HCT116 (cell line): ENCODE results near the gene PUM1. TPM values are rescaled to one million over a fixed set of nuclear protein-coding genes. Genes with fewer than 3 reads are reported as not detected.

ENCODE experiments used
- ATAC-seq: fragments of 200-7000 bp; cut with Tn5 transposase; 2 replicates; pipeline ENCODE4 v1.9.1; 2020; ENCODE audit warnings: mild to moderate bottlenecking, moderate library complexity
- BruUV-seq: library from RNA; stranded (reverse); fragments of 400-500 nt; replicated peaks from 2 replicates; lab custom pipeline; 2021; lab: Mats Ljungman, UMichigan
- CTCF ChIA-PET: fragments of 300-600 bp; sonication (Branson Sonifier 250); formaldehyde crosslinking; loops from one replicate; lab custom pipeline; 2021; ENCODE audit warnings: antibody characterized with exemption; lab: Charles Lee
- POLR2A ChIA-PET: fragments of 300-600, 350-600 bp; sonication (Branson Sonifier 250); formaldehyde crosslinking; loops from one replicate; lab custom pipeline; 2021; ENCODE audit warnings: antibody characterized with exemption; lab: Charles Lee
- RAD21 ChIA-PET, 2 experiments: fragments of 300-600 bp; sonication (Branson Sonifier 250); formaldehyde crosslinking; loops; one replicate each; lab custom pipeline; 2023; ENCODE audit warnings: low total read pairs in 2 of 2; ENCODE audit not compliant: uncharacterized antibody in 2 of 2, unreplicated experiment in 2 of 2, low non-redundant PET in 1 of 2; lab: Charles Lee
- DNase-seq: peaks from one replicate; pipeline ENCODE4 v3.0.0-alpha.2; 2010; ENCODE audit warnings: low read depth, low spot score
- H2AFZ ChIP-seq: fragments of 200-600 bp; shearing (Covaris generic), sonication (generic); 2 replicates; pipeline ENCODE4 v1.6.1; 2017; ENCODE audit warnings: low read depth, mixed run types, mixed read lengths, antibody characterized with exemption, low read length; ENCODE audit not compliant: poor library complexity, severe bottlenecking
- H3K27ac ChIP-seq: 2 replicates; pipeline ENCODE4 v1.5.1; 2012; ENCODE audit warnings: low read depth, low read length
- H3K27me3 ChIP-seq: fragments of 200-600 bp; sonication (generic); 2 replicates; pipeline ENCODE4 v1.6.1; 2016; ENCODE audit warnings: mixed run types, low read length, mixed read lengths; ENCODE audit not compliant: insufficient read depth
- H3K36me3 ChIP-seq, 2 experiments: fragments of 200-500 bp in 1 of 2; fragments of 200-600 bp in 1 of 2; sonication (Bioruptor generic) in 1 of 2; sonication (generic) in 1 of 2; 2 replicates each; pipeline versions ENCODE4 v1.5.1 to v1.6.1; 2014 to 2016; ENCODE audit warnings: low read length in 2 of 2, inconsistent platforms in 1 of 2, mixed read lengths in 1 of 2, mixed run types in 1 of 2; ENCODE audit not compliant: insufficient read depth in 2 of 2, control insufficient read depth in 1 of 2
- H3K4me1 ChIP-seq, 2 experiments: fragments of 200-600 bp in 1 of 2; sonication (generic) in 1 of 2; 2 replicates each; pipeline versions ENCODE4 v1.5.1 to v1.6.1; 2012 to 2017; ENCODE audit warnings: low read length in 2 of 2, inconsistent platforms in 1 of 2, mild to moderate bottlenecking in 1 of 2, mixed read lengths in 1 of 2, mixed run types in 1 of 2, moderate library complexity in 1 of 2; ENCODE audit not compliant: insufficient read depth in 2 of 2, control insufficient read depth in 1 of 2
- H3K4me2 ChIP-seq: fragments of 200-600 bp; sonication (generic); 2 replicates; pipeline ENCODE4 v1.6.1; 2017; ENCODE audit warnings: mixed run types, low read length, mixed read lengths
- H3K4me3 ChIP-seq, 2 experiments: fragments of 200-600 bp in 1 of 2; sonication (generic) in 1 of 2; replicated peaks in 1 of 2; 2 replicates each; pipeline ENCODE4 v1.5.1; 2011 to 2016; ENCODE audit warnings: low read length in 2 of 2, control low read depth in 1 of 2, low read depth in 1 of 2, mild to moderate bottlenecking in 1 of 2, mixed read lengths in 1 of 2, mixed run types in 1 of 2
- H3K79me2 ChIP-seq: fragments of 200-600 bp; sonication (generic); 2 replicates; pipeline ENCODE4 v1.6.1; 2017; ENCODE audit warnings: mild to moderate bottlenecking, mixed run types, low read length, moderate library complexity, mixed read lengths; ENCODE audit not compliant: insufficient read depth
- H3K9ac ChIP-seq: fragments of 200-600 bp; sonication (generic); 2 replicates; pipeline ENCODE4 v1.6.1; 2016; ENCODE audit warnings: low read length, mixed read lengths
- H3K9me2 ChIP-seq: fragments of 200-600 bp; sonication (generic), shearing (Covaris generic); 2 replicates; pipeline ENCODE4 v1.6.1; 2017; ENCODE audit warnings: mixed run types, mild to moderate bottlenecking, moderate library complexity; ENCODE audit not compliant: insufficient read depth
- H3K9me3 ChIP-seq, 2 experiments: fragments of 200-500 bp in 1 of 2; fragments of 200-600 bp in 1 of 2; sonication (Bioruptor generic) in 1 of 2; sonication (generic) in 1 of 2; 2 replicates each; pipeline ENCODE4 v1.6.1; 2014 to 2017; ENCODE audit warnings: low read length in 2 of 2, mixed read lengths in 2 of 2, inconsistent platforms in 1 of 2, low read depth in 1 of 2, mild to moderate bottlenecking in 1 of 2, mixed run types in 1 of 2, moderate library complexity in 1 of 2; ENCODE audit not compliant: control insufficient read depth in 1 of 2, insufficient read depth in 1 of 2
- H4K20me1 ChIP-seq: fragments of 200-600 bp; sonication (generic), shearing (Covaris generic); 2 replicates; pipeline ENCODE4 v1.6.1; 2017; ENCODE audit warnings: mixed run types, mild to moderate bottlenecking, moderate library complexity; ENCODE audit not compliant: insufficient read depth
- CBX3 ChIP-seq: IDR thresholded peaks from 2 replicates; pipeline ENCODE4 v1.6.1; 2012; ENCODE audit warnings: low read depth
- CEBPB ChIP-seq: IDR thresholded peaks from 2 replicates; pipeline ENCODE4 v1.6.1; 2012; ENCODE audit warnings: low read depth
- EGR1 ChIP-seq: IDR thresholded peaks from 2 replicates; pipeline ENCODE4 v1.6.1; 2012; ENCODE audit warnings: low read depth
- ELF1 ChIP-seq: IDR thresholded peaks from 2 replicates; pipeline ENCODE4 v1.6.1; 2012; ENCODE audit warnings: low read depth, borderline replicate concordance
- EZH2phosphoT487 ChIP-seq: fragments of 200-600 bp; IDR thresholded peaks from 2 replicates; pipeline ENCODE4 v1.6.1; 2018; ENCODE audit warnings: antibody characterized with exemption, borderline replicate concordance
- JUND ChIP-seq: IDR thresholded peaks from 2 replicates; pipeline ENCODE4 v1.6.1; 2012
- POLR2A ChIP-seq: IDR thresholded peaks from 2 replicates; pipeline ENCODE4 v1.7.0; 2011; ENCODE audit warnings: borderline replicate concordance; ENCODE audit not compliant: insufficient read depth, insufficient read length; ENCODE audit errors: extremely low read depth
- SIN3A ChIP-seq: IDR thresholded peaks from 2 replicates; pipeline ENCODE4 v1.6.1; 2012; ENCODE audit warnings: low read depth
- ZFX ChIP-seq: fragments of 450-650 bp; IDR thresholded peaks from 2 replicates; pipeline ENCODE4 v1.6.1; 2017
- intact Hi-C: fragments of 100-400 bp; cut with micrococcal nuclease; formaldehyde crosslinking; loops from 2 replicates; pipeline ENCODE4 v1.10.0; 2022
- total RNA-seq: library from RNA; stranded (reverse); gene quantifications from one replicate; pipeline ENCODE4 v1.2.1, GENCODE V29; 2021; ENCODE audit not compliant: unreplicated experiment
- TF ChIP-seq, protein P1 (sequence below): IDR thresholded peaks from 2 replicates; pipeline ENCODE4 v1.6.1; 2012; ENCODE audit warnings: low read depth
- TF ChIP-seq, protein P2 (sequence below): IDR thresholded peaks from 2 replicates; pipeline ENCODE4 v1.6.1; 2011; ENCODE audit warnings: mild to moderate bottlenecking, low read length, moderate library complexity; ENCODE audit not compliant: insufficient replicate concordance; ENCODE audit errors: extremely low read depth
- TF ChIP-seq, protein P3 (sequence below): IDR thresholded peaks from 2 replicates; pipeline ENCODE4 v1.6.1; 2012

The PUM1 gene
- total RNA-seq, 1 experiment from 2014 or later, result 113 TPM

DNA sequence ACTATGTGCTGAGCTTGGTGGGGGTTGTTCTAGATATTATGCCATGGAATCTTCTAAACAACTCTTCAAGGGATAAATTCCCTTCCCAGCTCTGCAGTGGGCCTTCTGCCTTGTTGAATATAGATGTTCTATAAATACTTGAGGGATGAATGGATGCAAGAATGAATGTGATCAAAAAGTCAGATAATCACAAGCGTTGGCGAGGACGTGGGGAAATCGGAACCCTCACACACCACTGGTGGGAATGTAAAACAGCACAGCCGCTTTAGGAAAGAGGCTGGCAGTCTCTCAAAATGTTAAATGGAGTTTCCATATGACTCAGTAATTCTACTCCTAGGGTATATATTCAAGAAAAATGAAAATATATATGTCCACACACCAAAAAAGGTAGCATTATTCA, 176.0 kb downstream of the PUM1 start:
- no peaks in the 10 kb centered on the region for H3K79me2 ChIP-seq
- BruUV-seq, result no TSS peak
- no peak for TF ChIP-seq CBX3
- TF ChIP-seq POLR2A, result no peak
- TF ChIP-seq EGR1, result no peak
- TF ChIP-seq JUND, result no peak
- TF ChIP-seq SIN3A, result no peak
- TF ChIP-seq ZFX, result no peak
- TF ChIP-seq EZH2phosphoT487, result no peak
- no peak for TF ChIP-seq ELF1
- no peak for TF ChIP-seq CEBPB
- TF ChIP-seq, protein P1, sequence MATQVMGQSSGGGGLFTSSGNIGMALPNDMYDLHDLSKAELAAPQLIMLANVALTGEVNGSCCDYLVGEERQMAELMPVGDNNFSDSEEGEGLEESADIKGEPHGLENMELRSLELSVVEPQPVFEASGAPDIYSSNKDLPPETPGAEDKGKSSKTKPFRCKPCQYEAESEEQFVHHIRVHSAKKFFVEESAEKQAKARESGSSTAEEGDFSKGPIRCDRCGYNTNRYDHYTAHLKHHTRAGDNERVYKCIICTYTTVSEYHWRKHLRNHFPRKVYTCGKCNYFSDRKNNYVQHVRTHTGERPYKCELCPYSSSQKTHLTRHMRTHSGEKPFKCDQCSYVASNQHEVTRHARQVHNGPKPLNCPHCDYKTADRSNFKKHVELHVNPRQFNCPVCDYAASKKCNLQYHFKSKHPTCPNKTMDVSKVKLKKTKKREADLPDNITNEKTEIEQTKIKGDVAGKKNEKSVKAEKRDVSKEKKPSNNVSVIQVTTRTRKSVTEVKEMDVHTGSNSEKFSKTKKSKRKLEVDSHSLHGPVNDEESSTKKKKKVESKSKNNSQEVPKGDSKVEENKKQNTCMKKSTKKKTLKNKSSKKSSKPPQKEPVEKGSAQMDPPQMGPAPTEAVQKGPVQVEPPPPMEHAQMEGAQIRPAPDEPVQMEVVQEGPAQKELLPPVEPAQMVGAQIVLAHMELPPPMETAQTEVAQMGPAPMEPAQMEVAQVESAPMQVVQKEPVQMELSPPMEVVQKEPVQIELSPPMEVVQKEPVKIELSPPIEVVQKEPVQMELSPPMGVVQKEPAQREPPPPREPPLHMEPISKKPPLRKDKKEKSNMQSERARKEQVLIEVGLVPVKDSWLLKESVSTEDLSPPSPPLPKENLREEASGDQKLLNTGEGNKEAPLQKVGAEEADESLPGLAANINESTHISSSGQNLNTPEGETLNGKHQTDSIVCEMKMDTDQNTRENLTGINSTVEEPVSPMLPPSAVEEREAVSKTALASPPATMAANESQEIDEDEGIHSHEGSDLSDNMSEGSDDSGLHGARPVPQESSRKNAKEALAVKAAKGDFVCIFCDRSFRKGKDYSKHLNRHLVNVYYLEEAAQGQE, result no peak
- TF ChIP-seq, protein P2, sequence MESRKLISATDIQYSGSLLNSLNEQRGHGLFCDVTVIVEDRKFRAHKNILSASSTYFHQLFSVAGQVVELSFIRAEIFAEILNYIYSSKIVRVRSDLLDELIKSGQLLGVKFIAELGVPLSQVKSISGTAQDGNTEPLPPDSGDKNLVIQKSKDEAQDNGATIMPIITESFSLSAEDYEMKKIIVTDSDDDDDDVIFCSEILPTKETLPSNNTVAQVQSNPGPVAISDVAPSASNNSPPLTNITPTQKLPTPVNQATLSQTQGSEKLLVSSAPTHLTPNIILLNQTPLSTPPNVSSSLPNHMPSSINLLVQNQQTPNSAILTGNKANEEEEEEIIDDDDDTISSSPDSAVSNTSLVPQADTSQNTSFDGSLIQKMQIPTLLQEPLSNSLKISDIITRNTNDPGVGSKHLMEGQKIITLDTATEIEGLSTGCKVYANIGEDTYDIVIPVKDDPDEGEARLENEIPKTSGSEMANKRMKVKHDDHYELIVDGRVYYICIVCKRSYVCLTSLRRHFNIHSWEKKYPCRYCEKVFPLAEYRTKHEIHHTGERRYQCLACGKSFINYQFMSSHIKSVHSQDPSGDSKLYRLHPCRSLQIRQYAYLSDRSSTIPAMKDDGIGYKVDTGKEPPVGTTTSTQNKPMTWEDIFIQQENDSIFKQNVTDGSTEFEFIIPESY, result no peak
- TF ChIP-seq, protein P3, sequence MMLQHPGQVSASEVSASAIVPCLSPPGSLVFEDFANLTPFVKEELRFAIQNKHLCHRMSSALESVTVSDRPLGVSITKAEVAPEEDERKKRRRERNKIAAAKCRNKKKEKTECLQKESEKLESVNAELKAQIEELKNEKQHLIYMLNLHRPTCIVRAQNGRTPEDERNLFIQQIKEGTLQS, result no peak
- H3K36me3 ChIP-seq, result no peaks in the 10 kb centered on the region
- no peak overlapping the region for H3K9ac ChIP-seq
- H3K27me3 ChIP-seq, result no peaks in the 10 kb centered on the region
- no peaks in the 10 kb centered on the region for H3K9me3 ChIP-seq
- ATAC-seq (no peak), DNase-seq (no peak)
- no peak overlapping the region for H3K4me2 ChIP-seq
- CTCF ChIA-PET, result no interaction called here
- POLR2A ChIA-PET, result no interaction called here
- H3K4me1 ChIP-seq, result peaks cover 0 to 9% of the 10 kb centered on the region in 2 experiments; a peak in 2 of 4 replicates
- no peak overlapping the region for H3K27ac ChIP-seq
- no peaks in the 10 kb centered on the region for H3K9me2 ChIP-seq
- no peak overlapping the region for H2AFZ ChIP-seq
- intact Hi-C loops, result no loop called here
- H4K20me1 ChIP-seq, result no peaks in the 10 kb centered on the region
- RAD21 ChIA-PET, result no interaction called here
- no peak overlapping the region for H3K4me3 ChIP-seq
